HG03378 (cell line): ENCODE data around the gene LIPC.

Experiments
- ATAC-seq: cut with Tn5 transposase; IDR thresholded peaks from one replicate; pipeline ENCODE4 v1.9.1; 2021; ENCODE audit warnings: mild to moderate bottlenecking, moderate library complexity; ENCODE audit not compliant: unreplicated experiment

Gene LIPC

GRCh38 chr15:58405865-58406264 lies 25.9 kb upstream of the LIPC start:
- no peak for ATAC-seq

DNA sequence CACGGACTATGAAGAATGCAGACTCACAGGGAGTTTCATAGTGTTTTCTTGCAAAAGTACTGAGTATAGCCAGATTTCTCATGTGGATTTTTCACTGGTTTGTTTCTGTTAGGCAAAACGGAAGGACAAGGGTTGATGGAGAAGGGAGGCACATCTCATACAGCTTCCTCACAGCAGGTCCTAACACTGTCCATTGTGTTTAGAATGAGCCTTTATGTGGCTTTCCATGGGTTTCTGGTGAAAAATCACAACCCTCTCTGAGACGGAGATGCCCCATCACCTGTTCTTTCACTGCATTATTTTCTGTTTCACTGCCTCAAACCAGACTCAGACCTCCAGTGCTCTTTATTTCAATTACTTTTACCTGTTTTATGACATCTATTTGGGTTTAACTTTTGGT lies 25.0 kb upstream of the LIPC start:
- ATAC-seq = no peak

- ATAC-seq = no peak
These were observed 24.5 kb upstream of the LIPC start for GRCh38 chr15:58407236-58407775.

- no peak for ATAC-seq
These were observed 24.0 kb upstream of the LIPC start for GRCh38 chr15:58407778-58408177.

- no peak for ATAC-seq
These were observed 21.9 kb upstream of the LIPC start for GRCh38 chr15:58409861-58410260.

DNA sequence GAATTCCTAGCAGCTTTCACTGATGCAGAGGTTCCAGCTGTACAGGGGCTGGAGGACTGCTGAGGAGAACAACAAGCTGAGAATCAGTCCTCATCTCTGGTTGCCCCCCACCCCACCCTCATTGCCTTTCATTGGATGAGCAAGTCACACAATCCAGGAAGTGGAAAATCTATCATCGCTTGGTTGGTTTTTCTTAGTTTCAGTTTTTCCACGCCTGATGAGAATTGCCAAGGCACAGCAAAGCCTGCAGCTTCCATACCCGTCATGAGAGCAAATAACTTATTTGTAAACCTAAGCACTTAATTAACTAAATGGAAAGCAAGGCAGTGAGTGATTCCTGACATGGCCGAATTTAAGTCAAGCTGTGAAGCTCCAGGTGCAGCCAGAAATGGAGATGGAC lies 21.4 kb upstream of the LIPC start:
- no peak for ATAC-seq

- no peak for ATAC-seq
These were observed 18.5 kb upstream of the LIPC start for GRCh38 chr15:58413253-58413652.

- no peak for ATAC-seq
These were observed 16.2 kb upstream of the LIPC start for GRCh38 chr15:58415636-58416035.

- ATAC-seq = no peak
These were observed 14.8 kb upstream of the LIPC start for GRCh38 chr15:58416963-58417362.

- ATAC-seq = no peak
These were observed 13.7 kb upstream of the LIPC start for GRCh38 chr15:58418135-58418534.

DNA sequence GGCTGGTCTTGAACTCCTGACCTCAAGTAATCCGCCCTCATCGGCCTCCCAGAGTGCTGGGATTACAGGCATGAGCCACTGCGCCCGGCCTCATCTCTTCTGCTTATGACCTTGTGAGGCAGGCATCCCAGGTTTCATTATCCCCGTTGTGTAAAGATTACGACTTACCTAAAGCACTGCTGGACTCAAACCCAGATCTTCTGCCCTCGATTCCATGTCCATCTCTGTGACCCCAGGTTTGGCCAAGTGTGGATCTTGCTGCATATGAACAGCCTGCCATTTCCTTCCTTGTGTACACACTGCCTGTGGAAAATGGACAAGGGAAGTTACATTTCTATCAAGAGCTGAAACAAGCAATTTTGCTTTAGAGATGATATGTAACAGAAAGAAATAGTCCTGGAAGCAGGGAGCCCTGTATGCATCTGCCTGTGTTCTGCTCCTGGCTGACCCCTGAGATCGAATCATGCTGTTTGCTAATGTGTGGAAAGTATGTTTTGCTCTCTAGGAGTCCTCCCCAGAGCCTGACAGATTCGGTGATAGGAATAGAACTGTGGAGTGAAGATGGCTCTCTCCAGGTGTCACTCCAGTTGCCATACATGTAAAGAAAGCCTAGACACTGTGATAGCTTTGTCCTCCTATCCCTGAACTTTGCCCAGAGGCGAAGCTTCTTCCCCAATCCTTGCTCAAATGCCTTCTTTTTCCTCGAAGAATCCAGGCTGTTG lies 11.8 kb upstream of the LIPC start:
- ATAC-seq = no peak

DNA sequence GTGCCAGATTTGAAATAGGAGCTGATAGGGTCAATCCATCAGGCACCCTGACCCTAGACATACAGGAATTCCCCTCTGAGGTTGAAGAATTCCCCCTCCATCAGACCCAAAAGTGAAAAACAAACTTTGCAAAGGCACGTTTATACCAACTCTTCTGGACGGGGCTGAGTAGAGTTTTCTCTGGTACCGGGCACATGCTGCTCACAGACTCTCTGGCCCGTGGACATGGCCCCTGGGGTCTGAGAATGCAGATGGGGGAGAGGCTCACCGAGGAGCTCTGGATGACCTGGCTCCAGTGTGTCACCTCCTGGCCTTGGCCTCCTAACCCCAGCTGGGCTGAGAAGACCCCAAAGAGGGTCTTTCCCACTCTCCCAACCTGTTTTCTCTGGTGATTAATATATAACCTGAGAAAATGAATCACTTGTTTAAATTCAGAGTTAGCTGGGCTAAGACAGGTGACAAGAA lies 11.2 kb upstream of the LIPC start:
- no peak for ATAC-seq

DNA sequence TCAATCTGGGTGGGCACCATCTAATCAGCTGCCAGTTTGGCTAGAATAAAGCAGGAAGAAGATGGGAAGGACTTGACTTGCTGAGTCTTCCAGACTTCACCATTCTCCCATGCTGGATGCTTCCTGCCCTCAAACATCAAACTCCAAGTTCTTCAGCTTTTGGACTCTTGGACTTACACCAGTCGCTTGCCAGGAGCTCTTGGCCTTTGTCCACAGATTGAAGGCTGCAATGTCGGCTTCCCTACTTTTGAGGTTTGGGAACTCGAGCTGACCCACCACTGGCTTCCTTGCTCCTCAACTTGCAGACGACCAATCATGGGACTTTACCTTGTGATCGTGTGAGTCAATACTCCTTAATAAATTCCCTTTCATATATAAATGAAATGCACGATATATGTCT lies 8.6 kb upstream of the LIPC start:
- no peak for ATAC-seq

DNA sequence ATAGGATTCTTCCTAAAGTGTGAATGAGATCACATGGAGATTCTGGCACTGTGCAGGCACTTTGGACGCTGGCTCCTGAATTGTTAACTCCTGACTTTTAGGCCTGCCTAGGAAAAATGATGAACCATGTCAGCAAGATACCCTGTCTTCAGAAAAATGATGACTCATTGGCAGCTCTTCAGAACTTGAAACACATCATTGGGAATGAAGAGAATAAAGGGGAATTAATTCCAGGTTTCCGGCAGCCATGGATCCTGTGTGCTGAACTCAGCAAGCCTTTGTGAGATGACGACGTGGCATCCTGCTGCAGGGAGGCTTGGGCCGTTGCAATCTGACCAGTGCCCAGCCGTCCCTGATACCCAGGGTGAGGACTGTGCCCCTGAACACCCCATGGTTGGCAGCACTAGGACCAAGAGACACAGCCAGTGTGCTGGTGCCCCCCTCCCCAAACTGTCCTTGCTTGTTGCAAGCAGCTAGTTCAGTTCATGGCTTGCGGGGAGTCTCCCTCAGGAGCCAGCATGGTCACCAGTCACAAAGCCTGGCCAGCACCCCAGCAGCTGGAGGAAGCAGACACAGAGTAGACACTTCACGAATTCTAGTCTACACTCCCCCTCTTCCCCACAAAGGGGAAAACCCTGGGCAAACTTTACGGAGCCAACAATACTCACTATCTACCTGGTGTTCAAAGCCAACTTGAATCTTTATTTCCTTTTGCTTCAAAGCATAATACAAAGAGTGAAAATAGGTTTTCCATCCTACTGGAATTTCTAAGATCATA lies 7.8 kb upstream of the LIPC start:
- ATAC-seq = no peak

DNA sequence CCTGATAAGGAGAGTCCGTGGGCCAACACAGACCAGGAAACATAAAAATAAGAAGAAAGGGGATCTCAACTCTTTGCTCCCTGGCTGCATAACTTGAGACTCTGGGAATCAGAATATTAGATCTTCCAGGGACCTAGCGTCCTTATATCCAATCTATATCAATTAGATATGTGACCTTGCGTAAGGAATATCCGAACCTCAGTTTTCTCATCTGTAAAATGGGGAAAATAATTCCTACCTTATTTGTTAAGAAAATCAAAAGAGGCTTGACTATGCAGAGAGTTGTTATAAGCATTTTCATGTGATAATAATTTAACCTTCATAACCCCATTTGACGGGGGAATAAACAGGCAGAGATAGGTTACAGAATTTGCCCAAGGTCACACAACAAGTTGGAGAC lies 7.1 kb upstream of the LIPC start:
- no peak for ATAC-seq

DNA sequence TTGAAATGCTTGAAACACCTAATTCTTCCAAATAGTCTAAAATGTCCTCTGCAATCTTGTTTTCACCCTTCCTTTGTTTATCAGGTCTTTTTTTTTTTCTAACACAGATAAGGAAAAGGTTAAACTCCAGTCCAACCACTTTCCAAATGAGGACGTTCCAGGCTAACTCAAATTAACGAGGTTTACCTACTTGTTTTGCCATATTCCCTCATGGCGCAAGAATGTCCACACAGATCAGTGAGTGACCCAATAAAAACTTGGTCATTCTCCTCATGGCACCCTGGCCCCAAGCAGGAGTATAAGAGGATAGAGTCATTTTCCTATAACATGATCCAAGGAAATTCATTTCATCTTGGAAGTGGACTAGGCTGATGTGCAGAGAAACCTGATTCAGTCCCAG lies 6.6 kb upstream of the LIPC start:
- ATAC-seq = no peak

- no peak for ATAC-seq
These were observed 6.0 kb upstream of the LIPC start for GRCh38 chr15:58425834-58426233.

DNA sequence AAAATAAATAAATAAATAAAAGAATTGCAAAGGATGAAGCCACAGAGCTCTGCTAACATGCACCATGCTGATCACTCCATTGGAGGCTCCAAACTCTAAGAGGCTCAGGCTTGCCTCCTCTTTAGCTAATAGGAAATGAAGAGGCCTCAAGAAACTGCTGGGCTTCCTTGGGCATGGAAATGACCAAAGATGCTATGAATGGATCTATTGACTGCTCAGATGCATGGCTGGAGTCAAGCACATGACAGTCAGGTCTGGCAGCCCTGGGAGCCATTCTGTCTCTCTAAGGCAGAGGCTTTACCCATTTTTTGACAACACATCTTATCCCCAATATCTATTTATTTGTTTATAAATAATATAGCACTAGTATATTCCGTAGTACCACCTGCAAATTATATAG lies 5.3 kb upstream of the LIPC start:
- no peak for ATAC-seq

- no peak for ATAC-seq
These were observed 3.8 kb upstream of the LIPC start for GRCh38 chr15:58427987-58428386.

GRCh38 chr15:58430224-58430787 lies 1.5 kb upstream of the LIPC start:
- no peak for ATAC-seq

DNA sequence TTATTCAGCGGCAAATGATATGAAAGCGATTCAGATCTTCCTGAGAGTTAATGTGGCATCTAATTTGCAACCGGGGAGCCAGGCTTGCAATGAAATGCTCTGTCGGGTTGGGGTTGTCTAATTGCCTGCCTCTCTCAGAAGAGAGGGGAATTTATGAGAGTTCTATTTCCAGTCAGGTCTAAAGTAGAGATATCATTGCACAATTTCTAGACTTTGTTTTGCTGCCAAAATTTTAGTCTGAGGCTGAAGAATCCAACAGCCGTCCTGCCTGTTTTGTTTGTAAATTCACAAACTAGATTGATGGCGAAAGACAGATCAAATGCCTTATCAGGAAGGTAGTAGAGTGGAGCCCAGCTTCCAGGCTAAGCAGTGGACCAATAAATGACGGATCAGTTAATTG lies 610 bp downstream of the LIPC start:
- no peak for ATAC-seq
